Measurements from ENCODE around the gene WNT11.

GRCh38 chr11:76228071-76228874 is 22.0 kb upstream of the WNT11 start:
- TF ChIP-seq EZH2 (IDR thresholded peaks at IDR 0.05), result no peak
- no peak for TF ChIP-seq FOXP2 (optimal IDR thresholded peaks at IDR 0.05; ENCODE audit: control extremely low read depth, extremely low read length, insufficient read depth)
- no peak for TF ChIP-seq POLR2AphosphoS5 (IDR thresholded peaks at IDR 0.05; ENCODE audit: borderline replicate concordance, low read depth, low read length)

Data from SK-N-MC (cell line).